ENCODE results near the gene REV3L.
A peak's percentile ranks its signal among the peaks of the same experiment; 100 is the strongest.

Gene REV3L

DNA sequence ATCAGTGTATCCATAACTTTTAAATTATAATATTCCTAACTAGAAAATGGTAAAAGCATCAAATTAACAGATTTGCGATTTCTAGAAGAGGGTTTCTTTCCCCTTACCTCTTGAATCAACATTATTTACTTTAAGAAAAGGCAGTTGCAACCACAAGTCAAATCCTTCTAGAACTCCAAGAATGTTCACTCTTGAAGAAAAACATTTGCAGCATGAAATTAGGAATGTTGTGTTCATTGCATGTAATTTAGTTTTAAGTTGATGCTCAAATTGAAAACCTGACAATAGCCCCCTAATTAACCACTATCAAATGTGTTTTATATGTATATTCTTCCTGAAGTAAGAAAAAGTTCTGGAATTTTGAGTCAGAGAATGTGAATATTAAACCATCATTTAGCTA, 2.3 kb upstream of the REV3L start:
- H4K20me1 ChIP-seq (ENCODE audit: insufficient read depth, low read length): peaks cover 6% of the 10 kb centered on the region
- no peak overlapping the region for H2AFZ ChIP-seq (ENCODE audit: low read depth, low read length)
- 0 out of 2 replicates have a peak, but pooled peaks cover 4% of the 10 kb centered on the region for H3K9me3 ChIP-seq (ENCODE audit: insufficient read depth, low read length)
- peak overlapping the region; percentile 94 for H3K9ac ChIP-seq (ENCODE audit: low read length)
- H3K79me2 ChIP-seq (ENCODE audit: low read length): peaks cover 79% of the 10 kb centered on the region
- H3K4me1 ChIP-seq (ENCODE audit: low read length): peaks cover 32% of the 10 kb centered on the region
- no peaks in the 10 kb centered on the region for H3K27me3 ChIP-seq (ENCODE audit: low read depth, low read length)
- peak overlapping the region; percentile 94 for H3K4me2 ChIP-seq (ENCODE audit: low read length)
- no peak for TF ChIP-seq EZH2phosphoT487 (IDR thresholded peaks at IDR 0.05; ENCODE audit: low read depth)
- TF ChIP-seq, protein P1, sequence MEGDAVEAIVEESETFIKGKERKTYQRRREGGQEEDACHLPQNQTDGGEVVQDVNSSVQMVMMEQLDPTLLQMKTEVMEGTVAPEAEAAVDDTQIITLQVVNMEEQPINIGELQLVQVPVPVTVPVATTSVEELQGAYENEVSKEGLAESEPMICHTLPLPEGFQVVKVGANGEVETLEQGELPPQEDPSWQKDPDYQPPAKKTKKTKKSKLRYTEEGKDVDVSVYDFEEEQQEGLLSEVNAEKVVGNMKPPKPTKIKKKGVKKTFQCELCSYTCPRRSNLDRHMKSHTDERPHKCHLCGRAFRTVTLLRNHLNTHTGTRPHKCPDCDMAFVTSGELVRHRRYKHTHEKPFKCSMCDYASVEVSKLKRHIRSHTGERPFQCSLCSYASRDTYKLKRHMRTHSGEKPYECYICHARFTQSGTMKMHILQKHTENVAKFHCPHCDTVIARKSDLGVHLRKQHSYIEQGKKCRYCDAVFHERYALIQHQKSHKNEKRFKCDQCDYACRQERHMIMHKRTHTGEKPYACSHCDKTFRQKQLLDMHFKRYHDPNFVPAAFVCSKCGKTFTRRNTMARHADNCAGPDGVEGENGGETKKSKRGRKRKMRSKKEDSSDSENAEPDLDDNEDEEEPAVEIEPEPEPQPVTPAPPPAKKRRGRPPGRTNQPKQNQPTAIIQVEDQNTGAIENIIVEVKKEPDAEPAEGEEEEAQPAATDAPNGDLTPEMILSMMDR (IDR thresholded peaks at IDR 0.05; ENCODE audit: low read depth, low read length): no peak
- peak overlapping the region; percentile 94; the same call in 1 of the 2 replicates for H3K27ac ChIP-seq (ENCODE audit: low read length)
- peak overlapping the region; percentile 91 for H3K4me3 ChIP-seq (ENCODE audit: low read length)
- H3K36me3 ChIP-seq (replicated peaks; ENCODE audit: low read depth, low read length): peaks cover 9% of the 10 kb centered on the region

DNA sequence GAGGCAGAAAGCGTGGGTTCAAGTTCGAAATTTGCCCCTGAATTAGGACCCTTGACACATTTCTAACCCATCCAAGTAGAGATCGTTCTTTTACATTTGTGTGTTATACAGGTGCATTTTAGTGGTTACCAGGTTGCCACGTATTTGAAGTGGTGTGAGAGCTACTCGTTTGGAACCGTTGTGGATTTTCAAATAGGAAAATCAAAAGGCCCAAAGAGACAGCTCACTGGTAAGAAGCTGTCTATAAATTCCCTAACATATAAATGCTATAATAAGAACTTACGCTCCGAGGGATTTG, 1.6 kb upstream of the REV3L start:
- Histone ChIP-seq H3K4me3 (ENCODE audit: low read length) (peak overlapping the region; percentile 91), H2AFZ (ENCODE audit: low read depth, low read length) (peak overlapping the region; percentile 81), H3K27me3 (ENCODE audit: low read depth, low read length) (no peaks in the 10 kb centered on the region), H4K20me1 (ENCODE audit: insufficient read depth, low read length) (peaks cover 6% of the 10 kb centered on the region), H3K36me3 (replicated peaks; ENCODE audit: low read depth, low read length) (peaks cover 9% of the 10 kb centered on the region), H3K27ac (ENCODE audit: low read length) (peak overlapping the region; percentile 94), H3K4me1 (ENCODE audit: low read length) (peaks cover 33% of the 10 kb centered on the region), H3K79me2 (ENCODE audit: low read length) (peaks cover 82% of the 10 kb centered on the region), H3K9me3 (ENCODE audit: insufficient read depth, low read length) (0 out of 2 replicates have a peak, but pooled peaks cover 4% of the 10 kb centered on the region), H3K9ac (ENCODE audit: low read length) (peak overlapping the region; percentile 94), H3K4me2 (ENCODE audit: low read length) (peak overlapping the region; percentile 94)
- no peak for TF ChIP-seq EZH2phosphoT487 (IDR thresholded peaks at IDR 0.05; ENCODE audit: low read depth)
- TF ChIP-seq, protein P1 (IDR thresholded peaks at IDR 0.05; ENCODE audit: low read depth, low read length): no peak

DNA sequence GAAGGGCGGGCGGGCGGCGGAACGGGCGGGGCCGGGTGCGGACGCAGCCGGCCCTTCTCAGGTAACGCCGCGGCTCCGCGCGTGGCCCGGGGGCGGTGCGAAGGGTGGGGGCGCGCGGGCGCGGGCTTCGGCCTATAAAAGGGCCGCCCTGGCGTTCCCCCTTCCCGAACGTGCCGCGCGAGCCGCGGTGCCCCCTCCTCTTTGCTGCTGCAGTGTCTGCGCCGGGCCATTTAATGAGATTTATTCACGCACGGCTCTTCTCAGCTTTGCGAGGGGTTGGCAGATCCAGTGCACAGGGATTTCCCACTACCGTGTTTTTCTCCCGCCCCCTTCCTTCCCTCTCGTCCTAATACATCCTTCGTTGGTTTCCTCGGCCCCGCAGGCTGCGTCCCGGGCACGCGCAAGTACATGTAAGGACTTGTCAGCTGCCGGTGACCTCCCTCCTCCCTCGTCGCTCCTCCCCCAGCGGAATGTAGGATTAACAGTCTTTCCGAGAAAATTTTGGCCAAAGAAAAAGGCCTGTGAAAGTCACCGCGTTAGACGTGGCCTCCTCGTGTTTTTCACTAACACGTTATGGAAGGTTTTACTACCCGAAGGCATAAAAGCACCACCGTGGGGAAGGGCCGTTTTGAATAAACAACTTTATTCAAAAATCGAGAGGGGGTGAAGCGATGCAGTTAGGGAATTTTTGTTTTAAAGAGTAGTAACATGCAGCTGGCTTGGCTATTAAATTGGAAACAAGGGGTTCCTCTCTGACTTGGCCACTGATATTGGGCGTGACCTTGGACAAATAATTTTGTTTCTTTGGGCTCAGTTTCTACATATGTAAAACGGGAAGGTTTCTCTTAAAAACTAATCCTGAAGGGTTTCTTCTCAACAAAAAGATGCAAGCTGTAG, 966 bp upstream of the REV3L start:
- H3K4me2 ChIP-seq (ENCODE audit: low read length): peak overlapping the region; percentile 94
- H3K4me3 ChIP-seq (ENCODE audit: low read length): peak overlapping the region; percentile 91
- peaks cover 36% of the 10 kb centered on the region for H3K4me1 ChIP-seq (ENCODE audit: low read length)
- H3K27ac ChIP-seq (ENCODE audit: low read length): peak overlapping the region; percentile 94
- H4K20me1 ChIP-seq (ENCODE audit: insufficient read depth, low read length): peaks cover 6% of the 10 kb centered on the region
- 0 out of 2 replicates have a peak, but pooled peaks cover 4% of the 10 kb centered on the region for H3K9me3 ChIP-seq (ENCODE audit: insufficient read depth, low read length)
- H3K9ac ChIP-seq (ENCODE audit: low read length): peak overlapping the region; percentile 94
- TF ChIP-seq EZH2phosphoT487 (IDR thresholded peaks at IDR 0.05; ENCODE audit: low read depth): no peak
- TF ChIP-seq, protein P1 (IDR thresholded peaks at IDR 0.05; ENCODE audit: low read depth, low read length): no peak
- peaks cover 87% of the 10 kb centered on the region for H3K79me2 ChIP-seq (ENCODE audit: low read length)
- no peaks in the 10 kb centered on the region for H3K27me3 ChIP-seq (ENCODE audit: low read depth, low read length)
- H3K36me3 ChIP-seq (replicated peaks; ENCODE audit: low read depth, low read length): peaks cover 9% of the 10 kb centered on the region
- H2AFZ ChIP-seq (ENCODE audit: low read depth, low read length): peak overlapping the region; percentile 81

DNA sequence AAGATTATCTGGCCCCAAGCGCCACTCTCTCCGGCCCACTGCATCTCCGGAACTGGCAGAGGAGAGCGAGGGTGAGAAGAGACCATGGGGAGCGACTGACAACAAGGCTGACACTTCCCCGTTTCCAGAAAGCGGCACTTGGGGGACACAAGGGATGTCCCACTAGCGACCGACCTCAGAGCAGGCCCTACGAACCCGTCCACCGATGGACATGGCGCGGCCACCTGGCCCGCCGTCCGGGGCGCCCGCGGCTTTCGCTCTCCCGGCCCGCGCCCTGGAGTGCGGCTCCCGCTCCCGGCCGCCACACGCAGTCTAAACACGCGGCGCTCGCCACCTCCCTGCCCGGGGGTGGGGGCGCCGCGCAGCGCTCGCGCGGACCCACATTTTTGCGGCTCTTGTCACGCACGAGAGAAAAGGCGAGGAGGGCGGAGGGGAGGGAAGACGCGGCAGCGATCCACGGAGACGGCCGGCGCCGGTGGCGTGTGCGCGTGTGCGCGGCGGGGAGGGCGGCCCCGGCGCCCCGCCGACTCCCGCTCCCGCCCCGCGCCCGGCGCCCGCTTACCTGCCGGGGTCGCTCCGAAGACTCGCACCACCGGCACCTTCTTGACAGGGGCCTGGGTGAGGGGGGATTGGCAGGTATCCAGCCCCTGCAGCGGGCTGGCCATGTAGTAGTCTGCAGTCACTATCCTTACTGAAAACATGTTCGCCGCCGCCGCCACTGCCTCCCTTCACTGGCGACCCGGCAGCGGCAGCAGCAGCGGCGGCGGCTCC, 645 bp downstream of the REV3L start:
- TF ChIP-seq EZH2phosphoT487 (IDR thresholded peaks at IDR 0.05; ENCODE audit: low read depth): no peak
- TF ChIP-seq, protein P1 (IDR thresholded peaks at IDR 0.05; ENCODE audit: low read depth, low read length): no peak
- peaks cover 41% of the 10 kb centered on the region for H3K4me1 ChIP-seq (ENCODE audit: low read length)
- H3K4me3 ChIP-seq (ENCODE audit: low read length): peak overlapping the region; percentile 91
- peaks cover 88% of the 10 kb centered on the region for H3K79me2 ChIP-seq (ENCODE audit: low read length)
- H3K36me3 ChIP-seq (replicated peaks; ENCODE audit: low read depth, low read length): peaks cover 9% of the 10 kb centered on the region
- H3K4me2 ChIP-seq (ENCODE audit: low read length): peak overlapping the region; percentile 88
- H4K20me1 ChIP-seq (ENCODE audit: insufficient read depth, low read length): peaks cover 18% of the 10 kb centered on the region
- H3K9ac ChIP-seq (ENCODE audit: low read length): peak overlapping the region; percentile 94
- peak overlapping the region; percentile 94 for H3K27ac ChIP-seq (ENCODE audit: low read length)
- no peaks in the 10 kb centered on the region for H3K27me3 ChIP-seq (ENCODE audit: low read depth, low read length)
- H3K9me3 ChIP-seq (ENCODE audit: insufficient read depth, low read length): 0 out of 2 replicates have a peak, but pooled peaks cover 4% of the 10 kb centered on the region
- no peak overlapping the region for H2AFZ ChIP-seq (ENCODE audit: low read depth, low read length)

Data from OCI-LY3 (cell line).